Measurements from ENCODE around the gene CRELD2. TPM values are rescaled to one million over a fixed set of nuclear protein-coding genes. Genes with fewer than 3 reads are reported as not detected.
A peak's percentile ranks its signal among the peaks of the same experiment; 100 is the strongest.

Gene CRELD2
- total RNA-seq, 4 donors from 2014 or later = 8.9 to 15.0 (median 13.0) TPM

GRCh38 chr22:49957826-49958365 is 39.5 kb downstream of the CRELD2 start:
- DNase-seq (peak in 1 of 2 donors; percentile 14), ATAC-seq (no peak)
- intact Hi-C loops (cut with DNase I; ENCODE audit: low total_unique reads) (no loop called here), in situ Hi-C loops (cut with MboI; ENCODE audit: low sequenced_read_pairs in 4 of 4) (no loop called here)
- TF ChIP-seq POLR2A (IDR thresholded peaks at IDR 0.05) (no peak), CTCF (IDR thresholded peaks at IDR 0.05 in 4 of 5, conservative IDR thresholded peaks at IDR 0.05 in 1 of 5) (no peak)
- Histone ChIP-seq H3K4me1 (peaks cover 40 to 42% of the 10 kb centered on the region in 2 donors), H3K9me3 (no peaks in the 10 kb centered on the region), H3K27me3 (no peaks in the 10 kb centered on the region), H3K27ac (peak overlapping the region in 2 of 4 donors; percentile 90 to 99), H3K4me3 (no peak overlapping the region), H3K36me3 (peaks cover 0 to 9% of the 10 kb centered on the region in 2 donors)

- in situ Hi-C loops (cut with MboI; ENCODE audit: low sequenced_read_pairs in 4 of 4) = no loop called here
Measured at GRCh38 chr22:49958366-49958921, 40.0 kb downstream of the CRELD2 start.

GRCh38 chr22:49958931-49959781 is 40.7 kb downstream of the CRELD2 start:
- Histone ChIP-seq H3K36me3 (peaks cover 2 to 21% of the 10 kb centered on the region in 2 donors), H3K27ac (peak overlapping the region; percentile 90 to 99 (median 97)), H3K27me3 (no peaks in the 10 kb centered on the region), H3K4me3 (peak overlapping the region; percentile 61 to 92 (median 88)), H3K4me1 (peaks cover 37 to 44% of the 10 kb centered on the region in 2 donors), H3K9me3 (no peaks in the 10 kb centered on the region)
- in situ Hi-C loops (cut with MboI; ENCODE audit: low sequenced_read_pairs in 4 of 4) = no loop called here
- no peak for TF ChIP-seq CTCF (IDR thresholded peaks at IDR 0.05 in 4 of 5, conservative IDR thresholded peaks at IDR 0.05 in 1 of 5)
- no peak for TF ChIP-seq POLR2A (IDR thresholded peaks at IDR 0.05)
- ATAC-seq = no peak
- peak in 1 of 2 donors; percentile 32 for DNase-seq
- intact Hi-C loops (cut with DNase I; ENCODE audit: low total_unique reads) = no loop called here

More at GRCh38 chr22:49958366-49958921, 40.0 kb downstream of the CRELD2 start:
- no peak overlapping the region for H3K4me3 ChIP-seq
- H3K36me3 ChIP-seq = peaks cover 0 to 14% of the 10 kb centered on the region in 2 donors
- peak overlapping the region; percentile 34 to 99 (median 94) for H3K27ac ChIP-seq
- TF ChIP-seq CTCF (IDR thresholded peaks at IDR 0.05 in 4 of 5, conservative IDR thresholded peaks at IDR 0.05 in 1 of 5) (no peak), POLR2A (IDR thresholded peaks at IDR 0.05) (no peak)
- ATAC-seq = no peak
- H3K27me3 ChIP-seq = no peaks in the 10 kb centered on the region
- H3K9me3 ChIP-seq = no peaks in the 10 kb centered on the region
- DNase-seq = peak in 1 of 2 donors; percentile 21
- intact Hi-C loops (cut with DNase I; ENCODE audit: low total_unique reads) = no loop called here
- H3K4me1 ChIP-seq = peaks cover 37 to 43% of the 10 kb centered on the region in 2 donors

GRCh38 chr22:49959782-49960158 is 41.3 kb downstream of the CRELD2 start:
- TF ChIP-seq POLR2A (IDR thresholded peaks at IDR 0.05) (no peak), CTCF (IDR thresholded peaks at IDR 0.05 in 4 of 5, conservative IDR thresholded peaks at IDR 0.05 in 1 of 5) (peak in 3 of 5 experiments; percentile 12 to 21 (median 19))
- Histone ChIP-seq H3K4me1 (peaks cover 35 to 44% of the 10 kb centered on the region in 2 donors), H3K9me3 (no peaks in the 10 kb centered on the region), H3K27me3 (no peaks in the 10 kb centered on the region), H3K4me3 (peak overlapping the region; percentile 61 to 92 (median 88)), H3K36me3 (peaks cover 2 to 24% of the 10 kb centered on the region in 2 donors), H3K27ac (peak overlapping the region; percentile 90 to 99 (median 97))
- in situ Hi-C loops (cut with MboI; ENCODE audit: low sequenced_read_pairs in 4 of 4) (no loop called here), intact Hi-C loops (cut with DNase I; ENCODE audit: low total_unique reads) (loop anchor here (1.0 kb wide), 2 partner anchors 23 to 41 kb away; partner anchors contain the start of genes ALG12 and CRELD2)
- DNase-seq (peak in 1 of 2 donors; percentile 70), ATAC-seq (peak in 1 of 2 donors; percentile 5)

Data from gastrocnemius medialis (tissue), 4 donors.